WTC11 (cell line): ENCODE data around the gene AANAT. TPM values are rescaled to one million over a fixed set of nuclear protein-coding genes. Genes with fewer than 3 reads are reported as not detected.

Experiments
- ATAC-seq: fragments of 200-7000 bp; cut with Tn5 transposase; 2 replicates; pipeline ENCODE4 v1.10.0; 2021; ENCODE audit warnings: mild to moderate bottlenecking, moderate library complexity
- CTCF ChIA-PET: fragments of 300-600 bp; sonication (Branson Sonifier 250); formaldehyde crosslinking; loops from one replicate; lab custom pipeline; 2021; ENCODE audit warnings: antibody characterized with exemption; lab: Charles Lee
- POLR2A ChIA-PET: fragments of 350-600 bp; sonication (Branson Sonifier 250); formaldehyde crosslinking; loops from one replicate; lab custom pipeline; 2021; ENCODE audit warnings: antibody characterized with exemption; lab: Charles Lee
- DNase-seq: peaks from one replicate; pipeline ENCODE4 v3.0.0; 2021; ENCODE audit warnings: low spot score
- H3K27ac Mint-ChIP-seq: 2 replicates; pipeline ENCODE4 v1.8.0; 2021; ENCODE audit warnings: mixed read lengths
- H3K27me3 Mint-ChIP-seq: 2 replicates; pipeline ENCODE4 v1.8.0; 2021; ENCODE audit warnings: low read depth, mild to moderate bottlenecking, moderate library complexity, mixed read lengths
- H3K36me3 Mint-ChIP-seq: 2 replicates; pipeline ENCODE4 v1.8.0; 2021; ENCODE audit warnings: mixed read lengths
- H3K4me1 Mint-ChIP-seq: 2 replicates; pipeline ENCODE4 v1.8.0; 2022; ENCODE audit warnings: mixed read lengths
- H3K4me3 Mint-ChIP-seq: 2 replicates; pipeline ENCODE4 v1.8.0; 2021; ENCODE audit warnings: mild to moderate bottlenecking, moderate library complexity, mixed read lengths
- H3K9me3 Mint-ChIP-seq: 2 replicates; pipeline ENCODE4 v1.8.0; 2021; ENCODE audit warnings: mixed read lengths
- CREM ChIP-seq: sonication (generic); formaldehyde crosslinking; IDR thresholded peaks from 2 replicates; pipeline ENCODE4 v1.8.1; 2022; ENCODE audit warnings: mild to moderate bottlenecking, missing genetic modification reagents, moderate library complexity
- EMX1 ChIP-seq: fragments of 250-450 bp; sonication (Bioruptor Pico); IDR thresholded peaks from 2 replicates; pipeline ENCODE4 v1.8.0; 2021; ENCODE audit warnings: mild to moderate bottlenecking
- GABPB1 ChIP-seq: sonication (generic); formaldehyde crosslinking; IDR thresholded peaks from 2 replicates; pipeline ENCODE4 v1.8.1; 2023; ENCODE audit warnings: mild to moderate bottlenecking, missing genetic modification reagents
- JAZF1 ChIP-seq: fragments of 250-450 bp; sonication (Bioruptor Pico); IDR thresholded peaks from 2 replicates; pipeline ENCODE4 v1.9.0; 2021; ENCODE audit warnings: moderate library complexity, mild to moderate bottlenecking, inconsistent platforms
- NFYB ChIP-seq: sonication (generic); formaldehyde crosslinking; conservative IDR thresholded peaks from 2 replicates; pipeline ENCODE4 v1.8.0; 2022; ENCODE audit warnings: low read depth, missing genetic modification reagents
- NR3C1 ChIP-seq: sonication (generic); formaldehyde crosslinking; conservative IDR thresholded peaks from 2 replicates; pipeline ENCODE4 v1.8.1; 2023; ENCODE audit warnings: low read depth, mild to moderate bottlenecking, missing genetic modification reagents
- SOX15 ChIP-seq: fragments of 250-450 bp; sonication (Bioruptor Pico); IDR thresholded peaks from 2 replicates; pipeline ENCODE4 v1.9.0; 2021; ENCODE audit warnings: mild to moderate bottlenecking
- ZNF121 ChIP-seq: sonication (generic); formaldehyde crosslinking; IDR thresholded peaks from 2 replicates; pipeline ENCODE4 v1.8.0; 2023; ENCODE audit warnings: missing genetic modification reagents
- ZNF232 ChIP-seq: sonication (generic); formaldehyde crosslinking; IDR thresholded peaks from 2 replicates; pipeline ENCODE4 v1.8.0; 2022; ENCODE audit warnings: mild to moderate bottlenecking, missing genetic modification reagents
- total RNA-seq: library from RNA; stranded (reverse); gene quantifications from 3 replicates; pipeline ENCODE4 v1.2.3, GENCODE V29; 2021
- TF ChIP-seq, protein P1 (sequence below): fragments of 200-600 bp; IDR thresholded peaks from 2 replicates; pipeline ENCODE4 v1.8.0; 2022; ENCODE audit warnings: antibody characterized with exemption
- TF ChIP-seq, protein P2 (sequence below): sonication (generic); formaldehyde crosslinking; IDR thresholded peaks from 2 replicates; pipeline ENCODE4 v1.8.1; 2022; ENCODE audit warnings: mild to moderate bottlenecking, missing genetic modification reagents, moderate library complexity, borderline replicate concordance
- TF ChIP-seq, protein P3 (sequence below): fragments of 250-450 bp; sonication (Bioruptor Pico); conservative IDR thresholded peaks from 2 replicates; pipeline ENCODE4 v1.9.0; 2021; ENCODE audit warnings: mild to moderate bottlenecking
- TF ChIP-seq, protein P4 (sequence below): sonication (generic); formaldehyde crosslinking; IDR thresholded peaks from 2 replicates; pipeline ENCODE4 v1.8.0; 2022; ENCODE audit warnings: mild to moderate bottlenecking, missing genetic modification reagents

Gene AANAT
- total RNA-seq, 1 experiment from 2014 or later = 0.17 TPM

DNA sequence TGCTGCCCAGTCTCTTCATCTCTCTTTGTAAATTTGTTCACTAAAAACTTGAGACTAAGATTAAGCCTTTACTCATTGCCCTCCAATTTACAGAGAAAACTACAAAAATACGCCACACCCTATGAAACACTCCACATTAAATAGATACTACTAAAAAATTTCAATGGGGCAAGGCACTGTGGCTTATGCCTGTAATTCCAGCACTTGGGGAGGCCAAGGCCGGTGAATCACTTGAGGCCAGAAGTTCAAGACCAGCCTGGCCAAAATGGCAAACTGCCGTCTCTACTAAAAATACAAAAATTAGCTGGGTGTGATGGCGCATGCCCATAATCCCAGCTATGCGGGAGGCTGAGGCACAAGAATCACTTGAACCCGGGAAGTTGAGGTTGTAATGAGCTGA, 18.3 kb upstream of the AANAT start (continued):
- TF ChIP-seq, protein P1, sequence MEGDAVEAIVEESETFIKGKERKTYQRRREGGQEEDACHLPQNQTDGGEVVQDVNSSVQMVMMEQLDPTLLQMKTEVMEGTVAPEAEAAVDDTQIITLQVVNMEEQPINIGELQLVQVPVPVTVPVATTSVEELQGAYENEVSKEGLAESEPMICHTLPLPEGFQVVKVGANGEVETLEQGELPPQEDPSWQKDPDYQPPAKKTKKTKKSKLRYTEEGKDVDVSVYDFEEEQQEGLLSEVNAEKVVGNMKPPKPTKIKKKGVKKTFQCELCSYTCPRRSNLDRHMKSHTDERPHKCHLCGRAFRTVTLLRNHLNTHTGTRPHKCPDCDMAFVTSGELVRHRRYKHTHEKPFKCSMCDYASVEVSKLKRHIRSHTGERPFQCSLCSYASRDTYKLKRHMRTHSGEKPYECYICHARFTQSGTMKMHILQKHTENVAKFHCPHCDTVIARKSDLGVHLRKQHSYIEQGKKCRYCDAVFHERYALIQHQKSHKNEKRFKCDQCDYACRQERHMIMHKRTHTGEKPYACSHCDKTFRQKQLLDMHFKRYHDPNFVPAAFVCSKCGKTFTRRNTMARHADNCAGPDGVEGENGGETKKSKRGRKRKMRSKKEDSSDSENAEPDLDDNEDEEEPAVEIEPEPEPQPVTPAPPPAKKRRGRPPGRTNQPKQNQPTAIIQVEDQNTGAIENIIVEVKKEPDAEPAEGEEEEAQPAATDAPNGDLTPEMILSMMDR = no peak

DNA sequence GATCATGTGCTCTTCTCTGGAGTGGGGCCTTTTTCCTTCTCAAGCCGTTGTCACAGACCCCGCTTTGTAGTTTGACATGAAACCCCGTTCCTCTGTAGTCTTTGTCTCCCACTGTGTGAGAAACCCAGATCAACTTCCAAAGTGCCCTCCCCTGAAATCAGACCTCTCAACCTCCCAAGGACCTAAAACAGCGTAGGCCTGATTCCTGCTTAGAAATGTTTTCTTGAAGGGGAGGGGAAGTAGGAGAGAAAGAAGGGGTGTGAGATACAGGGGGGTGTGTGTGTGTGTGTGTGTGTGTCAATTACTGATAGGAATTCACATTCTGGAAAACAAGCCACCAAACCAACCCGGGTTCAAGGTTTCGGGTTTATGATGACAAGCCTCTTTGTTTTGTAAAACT, 15.9 kb upstream of the AANAT start:
- peaks cover 4% of the 10 kb centered on the region for H3K9me3 Mint-ChIP-seq
- DNase-seq (no peak), ATAC-seq (no peak)
- TF ChIP-seq, protein P2, sequence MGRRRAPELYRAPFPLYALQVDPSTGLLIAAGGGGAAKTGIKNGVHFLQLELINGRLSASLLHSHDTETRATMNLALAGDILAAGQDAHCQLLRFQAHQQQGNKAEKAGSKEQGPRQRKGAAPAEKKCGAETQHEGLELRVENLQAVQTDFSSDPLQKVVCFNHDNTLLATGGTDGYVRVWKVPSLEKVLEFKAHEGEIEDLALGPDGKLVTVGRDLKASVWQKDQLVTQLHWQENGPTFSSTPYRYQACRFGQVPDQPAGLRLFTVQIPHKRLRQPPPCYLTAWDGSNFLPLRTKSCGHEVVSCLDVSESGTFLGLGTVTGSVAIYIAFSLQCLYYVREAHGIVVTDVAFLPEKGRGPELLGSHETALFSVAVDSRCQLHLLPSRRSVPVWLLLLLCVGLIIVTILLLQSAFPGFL (CRISPR knock-in tag) = no peak
- TF ChIP-seq SOX15 (no peak), CREM (CRISPR knock-in tag) (no peak), NR3C1 (CRISPR knock-in tag) (no peak), ZNF232 (no peak), EMX1 (CRISPR knock-in tag) (no peak), NFYB (CRISPR knock-in tag) (no peak)
- TF ChIP-seq, protein P1 = no peak
- TF ChIP-seq, protein P3, sequence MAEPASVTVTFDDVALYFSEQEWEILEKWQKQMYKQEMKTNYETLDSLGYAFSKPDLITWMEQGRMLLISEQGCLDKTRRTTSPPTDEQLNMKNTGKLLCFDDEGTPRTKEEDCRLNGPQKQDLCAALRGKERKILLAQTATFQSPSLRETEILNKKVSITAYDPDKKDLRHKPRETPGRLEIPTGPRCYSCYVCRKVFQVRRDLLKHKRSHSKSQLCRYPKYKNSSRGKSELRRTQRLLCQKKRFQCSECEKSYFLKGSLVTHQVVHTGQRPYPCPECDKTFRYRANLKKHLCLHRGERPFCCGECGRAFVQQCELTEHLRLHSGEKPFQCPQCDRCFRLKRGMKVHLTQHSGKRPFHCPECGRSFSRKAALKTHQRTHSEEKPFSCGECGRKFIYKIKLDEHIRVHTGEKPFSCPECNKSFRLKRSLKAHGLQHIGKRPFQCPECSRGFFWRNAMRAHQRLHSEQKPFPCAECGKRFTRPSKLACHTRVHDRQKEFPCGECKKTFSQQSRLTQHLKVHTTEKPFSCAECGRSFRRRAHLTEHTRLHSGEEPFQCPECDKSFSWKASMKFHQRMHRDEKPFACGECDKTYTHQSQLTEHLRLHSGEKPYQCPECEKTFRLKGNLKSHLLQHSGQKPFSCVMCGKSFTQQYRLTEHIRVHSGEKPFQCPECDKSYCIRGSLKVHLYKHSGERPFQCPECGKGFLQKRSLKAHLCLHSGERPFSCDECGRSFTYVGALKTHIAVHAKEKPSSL (CRISPR knock-in tag) = no peak
- TF ChIP-seq, protein P4, sequence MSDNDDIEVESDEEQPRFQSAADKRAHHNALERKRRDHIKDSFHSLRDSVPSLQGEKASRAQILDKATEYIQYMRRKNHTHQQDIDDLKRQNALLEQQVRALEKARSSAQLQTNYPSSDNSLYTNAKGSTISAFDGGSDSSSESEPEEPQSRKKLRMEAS (CRISPR knock-in tag) = no peak
- peak overlapping the region; percentile 88 for H3K4me3 Mint-ChIP-seq
- CTCF ChIA-PET = interaction anchor here (1.0 to 2.7 kb wide), 4 partner anchors 9 to 86 kb away, joined by 3 to 13 read pairs (median 6); no protein-coding TSS in a partner anchor
- no peaks in the 10 kb centered on the region for H3K27me3 Mint-ChIP-seq
- H3K36me3 Mint-ChIP-seq = no peaks in the 10 kb centered on the region
- peaks cover 48% of the 10 kb centered on the region for H3K4me1 Mint-ChIP-seq
- POLR2A ChIA-PET = interaction anchor here (0.6 kb wide), 2 partner anchors 16 to 1301 kb away, joined by 3 read pairs; no protein-coding TSS in a partner anchor
- peak overlapping the region; percentile 8 for H3K27ac Mint-ChIP-seq

DNA sequence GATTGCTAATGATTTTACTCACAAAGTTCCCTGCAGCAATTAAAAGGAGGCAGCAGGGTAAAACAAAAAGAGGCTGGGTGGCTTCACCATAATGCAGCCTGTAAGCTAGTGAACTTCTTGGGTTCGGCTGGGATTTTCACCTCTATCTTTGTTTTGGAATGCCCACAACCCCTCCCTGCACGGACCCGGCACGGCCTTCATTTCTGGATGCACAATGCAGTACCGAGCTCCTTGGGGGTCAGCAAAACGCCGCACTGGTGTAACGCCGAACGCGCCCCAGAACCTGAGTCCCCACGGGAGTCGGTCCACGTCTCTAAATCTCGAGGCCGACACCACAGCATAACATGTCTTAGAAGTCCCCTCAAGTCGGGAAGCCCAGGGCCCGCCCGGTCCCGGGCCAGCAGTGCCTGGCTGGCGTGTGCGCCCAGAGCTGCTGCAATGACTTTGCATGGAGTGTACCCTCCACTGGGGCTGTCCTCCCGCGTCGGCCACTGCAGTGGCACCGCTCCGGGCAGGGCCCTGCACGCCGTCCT, 15.2 kb upstream of the AANAT start:
- no peak for DNase-seq
- TF ChIP-seq, protein P3 (CRISPR knock-in tag) = no peak
- no peak for TF ChIP-seq GABPB1
- TF ChIP-seq ZNF121 (CRISPR knock-in tag) = no peak
- no peak for TF ChIP-seq JAZF1 (CRISPR knock-in tag)
- TF ChIP-seq ZNF232 = no peak
- Mint-ChIP-seq H3K36me3 (no peaks in the 10 kb centered on the region), H3K27me3 (no peaks in the 10 kb centered on the region), H3K9me3 (peaks cover 4% of the 10 kb centered on the region), H3K4me3 (peak overlapping the region; percentile 88), H3K27ac (0 out of 2 replicates have a peak overlapping the region, but pooled peaks have one; percentile 41), H3K4me1 (peaks cover 42% of the 10 kb centered on the region)
- ChIA-PET POLR2A (interaction anchor here (0.6 kb wide), 1 partner anchor 1302 kb away, joined by 3 read pairs; no protein-coding TSS in a partner anchor), CTCF (interaction anchor here (1.0 to 2.7 kb wide), 7 partner anchors 10 to 88 kb away, joined by 3 to 13 read pairs (median 5); no protein-coding TSS in a partner anchor)
- ATAC-seq = peak; percentile 17
